RWPE1 (cell line): ENCODE data around the gene CENPF.

Source experiments
- CTCF ChIA-PET: fragments of 350-600 bp; sonication (Branson Sonifier 250); formaldehyde crosslinking; extraction: SDS; loops from one replicate; lab custom pipeline; 2021; lab: Yijun Ruan, JAX
- POLR2A ChIA-PET: fragments of 400-600 bp; formaldehyde crosslinking; extraction: SDS; loops from one replicate; lab custom pipeline; 2020; ENCODE audit warnings: antibody characterized with exemption; ENCODE audit not compliant: low non-redundant PET; lab: Yijun Ruan, JAX
- DNase-seq: peaks from one replicate; pipeline ENCODE4 v3.0.0; 2012; ENCODE audit warnings: low spot score
- H3K27ac ChIP-seq: fragments of 450-650 bp; 2 replicates; pipeline ENCODE4 v1.5.1; 2017
- TF ChIP-seq, protein P1 (sequence below): fragments of 450-650 bp; conservative IDR thresholded peaks from 2 replicates; pipeline ENCODE4 v1.5.1; 2017; ENCODE audit warnings: low read depth, mild to moderate bottlenecking

Gene CENPF

DNA sequence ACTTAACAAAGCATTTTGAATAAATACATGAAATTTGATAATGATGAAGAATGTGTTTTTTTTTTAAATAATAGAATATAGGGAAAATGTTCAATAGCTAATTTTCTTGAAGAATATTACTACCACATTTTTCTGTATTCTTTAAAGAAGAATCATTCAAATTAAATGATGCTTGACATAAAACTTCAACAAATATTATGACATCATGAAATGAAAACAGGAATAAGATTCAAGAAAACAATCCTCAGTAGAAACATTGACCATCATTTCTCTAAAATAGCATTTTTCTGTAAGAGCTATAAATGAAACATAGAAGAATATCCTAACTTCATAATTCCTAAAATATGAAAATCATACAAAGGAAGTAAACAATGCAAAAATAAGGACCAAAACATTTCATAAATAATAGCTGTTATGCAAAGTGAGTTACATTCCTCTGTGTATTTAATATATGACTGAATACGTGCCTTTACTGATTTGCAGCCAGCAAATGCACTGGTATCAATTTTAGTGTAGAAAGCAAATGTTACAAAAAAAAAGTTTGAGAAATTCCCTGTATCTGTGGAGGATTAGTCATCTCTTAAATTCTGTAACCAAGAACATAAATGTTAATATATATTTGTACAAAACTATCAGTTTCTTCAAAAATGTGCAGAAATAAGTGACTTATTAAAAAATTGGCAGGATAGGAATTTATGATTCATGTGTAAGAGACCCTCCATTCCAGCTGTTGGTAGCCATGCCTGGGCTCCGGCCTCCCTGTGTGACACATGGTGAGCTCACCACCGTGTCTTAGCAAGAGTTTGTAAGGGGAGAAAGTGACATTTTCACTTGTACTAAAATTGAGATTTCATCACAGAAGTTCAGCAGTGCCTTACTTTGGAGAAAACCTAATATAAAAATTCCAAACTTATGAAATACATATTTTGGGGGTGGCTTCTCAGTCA is 36.6 kb upstream of the CENPF start:
- ChIA-PET CTCF (interaction anchor here (0.6 kb wide), 2 partner anchors 9 to 1400 kb away, joined by 5 read pairs; no protein-coding TSS in a partner anchor), POLR2A (no interaction called here)
- H3K27ac ChIP-seq = no peak overlapping the region
- peak; percentile 62 for DNase-seq
- TF ChIP-seq, protein P1, sequence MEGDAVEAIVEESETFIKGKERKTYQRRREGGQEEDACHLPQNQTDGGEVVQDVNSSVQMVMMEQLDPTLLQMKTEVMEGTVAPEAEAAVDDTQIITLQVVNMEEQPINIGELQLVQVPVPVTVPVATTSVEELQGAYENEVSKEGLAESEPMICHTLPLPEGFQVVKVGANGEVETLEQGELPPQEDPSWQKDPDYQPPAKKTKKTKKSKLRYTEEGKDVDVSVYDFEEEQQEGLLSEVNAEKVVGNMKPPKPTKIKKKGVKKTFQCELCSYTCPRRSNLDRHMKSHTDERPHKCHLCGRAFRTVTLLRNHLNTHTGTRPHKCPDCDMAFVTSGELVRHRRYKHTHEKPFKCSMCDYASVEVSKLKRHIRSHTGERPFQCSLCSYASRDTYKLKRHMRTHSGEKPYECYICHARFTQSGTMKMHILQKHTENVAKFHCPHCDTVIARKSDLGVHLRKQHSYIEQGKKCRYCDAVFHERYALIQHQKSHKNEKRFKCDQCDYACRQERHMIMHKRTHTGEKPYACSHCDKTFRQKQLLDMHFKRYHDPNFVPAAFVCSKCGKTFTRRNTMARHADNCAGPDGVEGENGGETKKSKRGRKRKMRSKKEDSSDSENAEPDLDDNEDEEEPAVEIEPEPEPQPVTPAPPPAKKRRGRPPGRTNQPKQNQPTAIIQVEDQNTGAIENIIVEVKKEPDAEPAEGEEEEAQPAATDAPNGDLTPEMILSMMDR = no peak

DNA sequence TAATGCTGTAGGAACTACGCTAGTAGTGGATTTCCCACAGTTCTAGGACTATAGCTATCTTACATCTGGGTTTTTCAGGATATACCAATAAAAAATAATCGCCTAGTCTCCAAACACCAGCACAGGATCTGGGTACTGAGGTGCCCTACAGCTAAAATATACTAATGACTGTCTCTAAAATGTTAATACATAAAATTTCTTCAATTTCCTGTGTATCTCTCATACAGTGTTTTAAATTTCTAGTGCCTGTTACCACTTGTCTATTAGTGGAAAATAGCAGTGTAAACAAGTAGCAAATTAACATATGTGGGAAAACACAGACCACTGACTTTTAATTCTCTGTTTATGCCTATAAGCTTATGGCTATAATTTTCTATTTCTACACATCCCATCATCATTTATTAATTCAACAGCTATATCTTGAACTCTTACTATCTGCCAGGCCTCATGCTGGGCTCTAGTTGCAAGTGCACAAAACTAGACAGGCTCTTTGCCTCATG is 35.5 kb upstream of the CENPF start:
- POLR2A ChIA-PET = interaction anchor here (0.8 kb wide), 1 partner anchor 16 kb away, joined by 3 read pairs; the partner anchor contains the start of gene PTPN14
- CTCF ChIA-PET = no interaction called here
- no peak overlapping the region for H3K27ac ChIP-seq
- TF ChIP-seq, protein P1 = no peak
- no peak for DNase-seq

DNA sequence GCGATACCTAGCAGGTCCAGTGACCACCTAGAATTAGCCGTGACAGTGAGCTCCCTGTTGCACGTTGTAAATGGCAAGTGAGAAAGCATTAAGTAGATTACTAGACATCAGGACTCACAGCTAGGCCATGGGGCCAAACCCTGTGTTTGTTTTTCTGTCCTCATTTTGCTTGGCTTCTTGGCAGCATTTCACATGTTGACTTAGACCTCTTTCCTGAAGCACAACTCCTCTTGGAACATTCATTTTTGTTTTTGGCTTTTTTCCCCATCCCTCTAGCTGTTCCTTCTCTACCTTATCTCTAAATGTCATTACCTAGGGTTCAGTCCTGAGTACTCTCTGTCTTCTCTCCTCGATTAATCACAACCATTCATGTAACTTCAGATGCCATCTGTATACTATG is 34.7 kb upstream of the CENPF start:
- POLR2A ChIA-PET = no interaction called here
- H3K27ac ChIP-seq = peak overlapping the region; percentile 73
- CTCF ChIA-PET = interaction anchor here (1.1 kb wide), 1 partner anchor 237 kb away, joined by 4 read pairs; no protein-coding TSS in a partner anchor
- no peak for DNase-seq
- TF ChIP-seq, protein P1 = no peak

DNA sequence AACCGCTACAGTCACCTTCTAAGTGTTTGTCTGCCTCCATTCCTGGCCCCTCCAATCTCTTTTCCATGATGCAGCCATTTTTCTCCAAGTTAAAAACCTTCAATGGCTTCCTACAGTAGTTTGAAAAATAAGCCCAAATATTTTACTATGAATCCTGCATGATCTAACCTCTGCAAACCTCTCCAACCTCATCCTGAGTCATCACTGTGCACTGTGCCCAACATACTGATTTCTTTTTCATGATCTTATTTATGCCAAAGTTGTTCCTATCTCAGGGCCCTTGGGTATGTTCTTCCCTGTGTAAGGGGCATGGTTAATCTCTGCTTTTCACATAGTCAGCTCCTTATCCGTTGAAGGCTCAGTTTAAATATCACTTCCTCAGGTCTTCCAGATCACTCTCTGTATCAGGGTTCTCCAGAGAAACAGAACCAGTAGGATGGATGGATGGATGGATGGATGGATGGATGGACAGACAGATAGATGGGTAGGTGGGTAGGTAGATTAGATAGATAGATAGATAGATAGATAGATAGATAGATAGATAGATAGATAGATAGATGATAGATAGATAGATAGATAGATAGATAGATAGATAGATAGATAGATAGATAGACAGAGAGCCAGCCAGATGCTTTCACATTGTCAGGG is 33.5 kb upstream of the CENPF start:
- TF ChIP-seq, protein P1 = no peak
- H3K27ac ChIP-seq = peak overlapping the region; percentile 73; the same call in 1 of the 2 replicates
- ChIA-PET CTCF (interaction anchor here (0.6 to 1.1 kb wide), 2 partner anchors 113 to 238 kb away, joined by 4 read pairs; no protein-coding TSS in a partner anchor), POLR2A (no interaction called here)
- DNase-seq = no peak

DNA sequence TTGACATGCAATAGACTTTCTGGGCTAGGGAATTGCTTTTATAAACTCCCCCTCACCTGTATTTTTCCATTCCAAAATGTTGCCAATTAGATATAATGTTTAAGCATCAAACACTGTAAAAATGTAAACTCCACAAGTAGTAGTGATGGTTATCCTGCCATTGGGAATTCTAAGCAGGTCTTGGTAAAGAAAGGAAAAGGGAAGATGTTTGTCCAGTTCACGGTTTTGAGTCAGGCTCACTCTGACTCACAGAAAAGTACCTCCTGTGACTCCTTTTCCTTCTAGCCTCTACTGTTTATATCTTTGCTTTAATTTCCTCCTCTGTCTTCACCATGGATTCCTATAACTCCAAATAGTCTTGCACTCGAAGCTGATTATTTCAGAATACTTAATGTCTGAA is 32.6 kb upstream of the CENPF start:
- POLR2A ChIA-PET = no interaction called here
- no peak for DNase-seq
- H3K27ac ChIP-seq = no peak overlapping the region
- CTCF ChIA-PET = no interaction called here
- TF ChIP-seq, protein P1 = no peak

DNA sequence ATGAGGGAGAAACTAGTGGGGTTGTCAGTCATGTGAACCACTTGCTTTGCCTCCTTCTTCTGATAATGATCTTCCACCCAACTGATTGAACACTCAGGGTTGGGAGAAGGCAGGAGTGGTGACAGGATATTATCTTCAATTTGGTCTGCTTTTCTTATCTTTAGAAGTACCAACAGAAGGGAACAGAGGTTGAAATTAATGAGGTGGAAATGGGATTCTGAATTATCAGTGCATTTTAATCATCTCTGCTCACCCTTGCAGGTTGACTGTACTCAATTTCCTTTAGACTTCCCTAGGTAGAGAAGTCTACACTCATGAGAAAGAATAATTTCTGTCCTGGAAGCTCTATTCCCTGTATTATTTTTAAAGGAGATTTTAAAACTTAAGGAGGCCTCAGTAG is 31.7 kb upstream of the CENPF start:
- POLR2A ChIA-PET = no interaction called here
- DNase-seq = no peak
- CTCF ChIA-PET = no interaction called here
- H3K27ac ChIP-seq = no peak overlapping the region
- TF ChIP-seq, protein P1 = no peak
